HK-2 (cell line): ENCODE data around the gene NOD2.

Experiments
- DNase-seq: peaks from one replicate; pipeline ENCODE4 v3.0.0-alpha.2; 2018; ENCODE audit not compliant: unreplicated experiment

Gene NOD2

DNA sequence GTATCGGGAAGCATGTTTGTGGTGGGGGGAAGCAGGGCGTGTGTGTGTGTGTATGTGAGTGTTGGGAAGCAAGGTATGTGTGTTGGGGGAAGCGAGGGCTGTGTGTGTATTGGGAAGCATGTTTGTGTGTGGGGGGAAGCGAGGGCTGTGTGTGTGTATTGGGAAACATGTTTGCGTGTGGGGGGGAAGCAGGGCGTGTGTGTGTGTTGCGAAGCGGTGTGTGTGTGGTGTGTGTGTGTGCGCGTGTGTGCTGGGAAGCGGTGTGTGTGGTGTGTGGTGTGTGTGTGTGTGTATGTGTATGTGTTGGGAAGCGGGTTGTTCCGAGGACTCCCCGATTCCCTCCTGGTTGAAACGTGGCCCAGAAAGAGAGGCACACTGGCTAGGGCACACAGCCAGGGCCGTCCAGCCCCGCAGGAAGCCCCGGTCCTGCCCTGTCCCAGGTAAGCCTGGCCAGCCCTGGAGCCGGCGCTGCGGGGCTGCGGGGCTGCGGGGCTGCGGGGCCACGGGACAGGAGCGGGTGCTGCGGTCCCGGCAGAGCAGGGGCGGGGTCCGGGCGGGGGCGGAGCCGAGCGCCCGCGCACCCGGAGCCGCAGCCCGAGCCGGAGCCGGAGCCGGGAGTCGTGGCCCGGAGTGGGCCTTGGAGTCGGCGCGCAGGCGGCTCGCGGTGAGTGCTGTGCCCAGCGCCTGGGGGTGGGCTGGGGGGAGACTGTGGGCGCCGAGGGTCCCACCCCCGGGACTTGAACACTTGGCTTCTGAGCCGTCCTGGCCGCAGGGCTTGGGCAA lies at the start of gene NOD2:
Gene NOD2, plus strand, starts transcription at position 608 of the 783 bp plus-strand sequence. CDS start 5,890 bp downstream, outside the sequence.
- DNase-seq, result no peak

GRCh38 chr16:50644245-50644644 lies 49.2 kb upstream of the NOD2 start:
- no peak for DNase-seq

GRCh38 chr16:50644729-50645128 lies 48.7 kb upstream of the NOD2 start:
- DNase-seq, result peak; percentile 13

- no peak for DNase-seq
Observed at GRCh38 chr16:50645563-50646220, 47.7 kb upstream of the NOD2 start.

DNA sequence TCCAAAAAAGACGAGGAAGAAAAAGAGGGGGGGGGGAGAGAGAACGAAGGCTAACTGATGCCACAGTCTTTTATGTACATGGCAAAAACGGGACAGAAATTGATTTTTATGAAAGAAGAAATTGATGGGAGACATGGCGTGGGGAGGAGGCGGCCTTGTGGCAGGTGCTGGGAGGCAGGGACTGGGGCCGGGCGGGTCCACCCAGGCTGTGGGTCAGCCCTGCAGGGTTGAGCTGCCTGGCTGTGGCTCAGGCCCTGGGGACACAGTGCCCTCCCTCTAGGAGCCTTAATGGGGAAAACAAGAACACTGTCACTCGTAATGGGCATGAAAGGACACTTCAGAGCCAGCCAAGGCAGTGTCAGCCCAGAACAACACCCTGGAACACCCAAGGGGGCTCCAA lies 47.1 kb upstream of the NOD2 start:
- DNase-seq, result no peak

- no peak for DNase-seq
Observed at GRCh38 chr16:50651835-50652438, 41.5 kb upstream of the NOD2 start.

DNA sequence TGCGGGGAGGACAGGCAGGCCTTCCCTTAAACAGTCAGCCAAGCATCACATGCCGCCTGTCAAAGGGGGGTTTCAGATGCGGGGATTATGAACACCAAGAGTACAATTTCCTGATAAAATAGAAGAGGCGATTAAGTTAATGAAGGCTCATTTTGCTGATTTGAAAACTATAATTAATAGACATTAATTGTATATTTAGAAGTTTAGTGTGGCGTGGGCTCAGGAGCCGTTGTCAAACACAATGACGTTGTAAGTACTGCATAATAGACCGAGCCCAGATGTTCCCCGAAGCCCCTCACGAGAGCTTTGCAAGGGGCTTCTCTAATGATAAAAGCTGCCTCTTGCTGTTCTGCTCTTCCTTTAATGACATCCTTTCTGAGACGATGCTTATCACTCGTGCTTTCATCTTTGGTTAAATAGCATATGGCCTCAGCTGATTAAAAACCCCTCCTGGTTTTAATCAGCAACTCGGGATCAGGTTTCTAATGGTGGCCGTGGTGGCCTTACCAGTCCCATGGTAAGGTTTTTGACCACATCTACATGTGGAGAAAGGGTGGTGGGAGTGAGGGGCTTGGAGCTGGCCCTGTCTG lies 40.5 kb upstream of the NOD2 start:
- DNase-seq, result no peak

DNA sequence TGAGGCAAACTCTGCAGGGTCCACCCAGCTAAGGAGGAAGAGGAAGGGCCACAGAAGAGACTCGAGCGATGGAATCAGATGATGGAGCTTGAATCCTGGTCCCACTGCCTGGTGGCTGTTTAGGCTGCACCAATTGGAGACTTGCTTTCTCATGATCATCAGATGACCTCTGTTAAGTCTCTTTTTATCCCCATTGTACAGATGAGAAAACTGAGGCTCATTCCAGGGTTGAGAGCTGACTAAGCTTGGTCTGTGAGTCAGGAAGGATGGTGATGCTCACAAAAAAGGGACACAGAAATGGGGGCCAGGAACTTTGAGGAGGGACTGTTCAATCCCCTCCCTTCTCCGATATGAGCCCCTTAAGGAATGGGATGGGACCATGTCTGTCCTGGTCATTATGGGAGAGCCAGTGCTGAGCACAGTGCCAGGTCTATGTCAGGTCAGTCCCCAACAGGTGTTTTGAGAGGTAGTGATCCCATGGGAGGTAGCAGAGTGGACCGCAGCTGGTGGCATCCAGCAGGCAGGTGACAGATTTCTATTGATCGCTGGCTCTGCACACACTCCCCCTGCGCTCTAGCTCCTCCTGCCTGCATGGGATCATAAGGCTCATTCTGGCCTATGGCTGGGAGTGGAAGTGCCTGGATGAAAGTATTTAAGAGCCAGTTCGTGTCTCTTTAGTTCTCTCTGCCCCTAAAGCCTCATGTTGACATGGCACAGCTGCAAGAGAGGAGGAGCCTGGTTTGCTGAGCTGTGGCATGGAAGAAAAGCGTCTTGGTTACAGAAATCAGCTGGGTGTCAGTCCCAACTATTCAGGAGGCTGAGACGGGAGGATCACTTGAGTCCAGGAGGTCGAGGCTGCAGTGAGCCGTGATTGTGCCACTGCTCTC lies 39.5 kb upstream of the NOD2 start:
- DNase-seq, result no peak

DNA sequence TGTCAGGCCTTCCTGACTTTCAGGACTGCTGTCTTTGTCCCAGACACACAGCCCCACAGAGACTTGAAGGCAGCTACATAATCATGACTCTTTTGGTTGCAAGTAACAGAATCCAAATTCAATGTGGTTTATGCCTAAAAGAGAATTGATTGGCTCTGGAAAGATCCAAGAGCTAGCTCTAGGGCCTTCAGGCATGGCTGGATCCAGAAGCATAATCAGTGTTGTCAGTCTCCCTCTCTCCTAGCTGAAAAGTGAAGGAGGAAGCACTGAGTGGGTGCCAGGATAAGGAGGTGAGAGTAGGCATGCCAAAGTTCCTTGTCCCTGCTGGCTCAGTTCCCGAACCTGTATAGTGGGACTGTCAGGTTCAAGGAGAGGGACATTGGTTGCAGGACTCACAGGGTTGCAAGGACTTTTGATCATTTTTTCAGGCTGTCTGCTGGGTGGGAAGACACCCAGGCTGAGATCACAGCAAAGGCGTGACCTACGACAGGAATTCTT lies 37.8 kb upstream of the NOD2 start:
- DNase-seq, result no peak

- DNase-seq, result no peak
Observed at GRCh38 chr16:50657241-50657640, 36.2 kb upstream of the NOD2 start.

- no peak for DNase-seq
Observed at GRCh38 chr16:50659806-50660205, 33.6 kb upstream of the NOD2 start.

DNA sequence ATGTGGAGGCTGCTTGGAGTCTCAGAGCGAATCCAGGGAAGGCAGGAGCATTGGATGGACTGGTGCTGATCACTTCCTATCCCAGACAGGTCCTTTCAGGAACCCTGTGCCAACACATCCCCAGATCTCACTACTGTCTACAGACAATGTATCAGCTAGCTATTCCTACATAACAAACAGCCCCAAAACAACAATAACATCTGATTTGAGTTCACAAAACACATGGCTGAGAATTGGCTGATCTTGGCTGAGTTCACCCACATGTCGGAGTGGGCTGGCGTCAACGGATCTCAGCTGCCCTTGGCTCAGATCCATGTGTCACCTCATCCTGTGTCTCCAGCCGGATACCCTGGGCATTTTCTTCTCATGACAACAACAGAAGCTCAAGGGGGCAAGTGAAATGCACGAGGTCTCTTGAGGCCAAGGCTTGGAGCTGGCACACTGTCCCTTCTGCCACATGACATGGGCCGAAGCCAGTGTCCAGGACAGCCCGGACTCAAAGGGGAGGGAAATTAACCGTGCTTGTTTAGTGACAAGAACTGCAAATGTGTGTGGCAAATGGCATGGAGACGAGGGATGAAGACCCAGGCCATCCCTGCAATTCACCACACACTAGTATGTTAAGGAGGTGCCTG lies 31.0 kb upstream of the NOD2 start:
- DNase-seq, result no peak

GRCh38 chr16:50664270-50664669 lies 29.1 kb upstream of the NOD2 start:
- no peak for DNase-seq

DNA sequence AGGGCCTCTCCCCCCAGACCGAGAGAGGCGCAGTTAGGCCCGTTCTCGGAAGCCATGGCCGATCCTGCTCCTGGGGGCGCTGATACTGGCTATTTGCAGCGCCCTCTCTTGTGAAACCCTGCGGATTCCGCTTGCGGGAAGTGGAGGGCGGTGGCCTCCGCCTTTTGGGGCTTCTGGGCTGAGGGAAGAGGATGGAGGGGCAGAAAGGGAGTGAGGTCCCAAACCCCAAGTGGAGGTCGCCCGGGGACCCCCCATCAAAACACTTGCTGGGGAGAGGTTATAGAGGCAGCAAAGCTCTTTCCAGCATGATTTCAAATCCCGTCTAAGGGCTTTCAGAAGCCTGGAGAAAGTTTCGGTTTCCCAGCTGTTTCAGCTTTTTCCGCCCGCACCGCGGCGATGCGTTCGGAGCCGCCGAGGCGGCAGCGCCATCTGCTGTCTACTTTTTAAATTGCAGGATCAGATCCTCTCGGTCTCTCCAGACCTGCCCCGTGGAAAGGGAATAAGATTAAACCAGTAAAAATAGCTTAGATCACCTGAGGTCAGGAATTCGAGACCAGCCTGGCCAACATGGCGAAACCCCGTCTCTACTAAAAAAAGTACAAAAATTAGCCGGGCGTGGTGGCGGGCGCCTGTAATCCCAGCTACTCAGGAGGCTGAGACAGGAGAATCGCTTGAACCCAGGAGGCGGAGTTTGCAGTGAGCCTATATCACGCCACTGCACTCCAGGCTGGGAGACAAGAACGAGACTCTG lies 28.1 kb upstream of the NOD2 start:
- DNase-seq, result peak; percentile 85

- no peak for DNase-seq
Observed at GRCh38 chr16:50666658-50667496, 26.5 kb upstream of the NOD2 start.

GRCh38 chr16:50667497-50668367 lies 25.7 kb upstream of the NOD2 start:
- DNase-seq, result no peak

DNA sequence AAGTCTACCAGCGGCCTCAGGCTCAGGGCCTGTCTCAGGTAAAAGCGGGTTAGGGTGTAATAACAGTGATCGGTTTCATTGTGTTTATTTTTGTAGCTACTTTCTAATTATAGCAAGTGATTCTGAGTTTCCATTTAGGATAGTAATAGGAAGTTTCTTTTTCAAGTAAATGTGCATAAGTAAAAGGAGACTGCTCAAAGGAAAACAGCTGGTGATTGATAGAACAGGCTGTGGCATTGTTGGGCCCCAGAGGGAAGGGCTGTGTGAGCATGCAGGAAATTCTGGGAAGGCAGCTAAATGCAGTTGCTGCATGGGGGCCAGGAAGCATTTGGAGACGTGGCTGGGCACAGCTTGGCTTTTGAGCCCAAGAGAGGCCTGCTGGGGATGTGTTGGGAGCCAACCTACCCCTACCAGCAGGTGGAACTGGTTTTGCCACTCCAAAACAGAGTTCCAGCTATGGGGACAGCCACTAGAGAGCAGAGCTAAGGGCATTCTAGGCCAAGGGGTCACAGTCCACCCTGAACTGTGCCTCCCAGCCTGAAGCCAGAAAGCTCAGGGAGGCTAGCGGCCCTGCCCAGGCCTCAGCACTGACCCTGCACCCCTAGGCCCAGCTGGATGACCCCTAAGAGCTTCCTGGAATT lies 24.9 kb upstream of the NOD2 start:
- no peak for DNase-seq

- DNase-seq, result no peak
Observed at GRCh38 chr16:50669741-50670140, 23.7 kb upstream of the NOD2 start.
